GM19468 (cell line): ENCODE results near the gene DMBX1.

Source experiments
- ATAC-seq: cut with Tn5 transposase; IDR thresholded peaks from one replicate; pipeline ENCODE4 v1.9.1; 2021; ENCODE audit warnings: mild to moderate bottlenecking, moderate library complexity, moderate number of reproducible peaks; ENCODE audit not compliant: unreplicated experiment; ENCODE audit errors: extremely low read depth

DMBX1 gene

DNA sequence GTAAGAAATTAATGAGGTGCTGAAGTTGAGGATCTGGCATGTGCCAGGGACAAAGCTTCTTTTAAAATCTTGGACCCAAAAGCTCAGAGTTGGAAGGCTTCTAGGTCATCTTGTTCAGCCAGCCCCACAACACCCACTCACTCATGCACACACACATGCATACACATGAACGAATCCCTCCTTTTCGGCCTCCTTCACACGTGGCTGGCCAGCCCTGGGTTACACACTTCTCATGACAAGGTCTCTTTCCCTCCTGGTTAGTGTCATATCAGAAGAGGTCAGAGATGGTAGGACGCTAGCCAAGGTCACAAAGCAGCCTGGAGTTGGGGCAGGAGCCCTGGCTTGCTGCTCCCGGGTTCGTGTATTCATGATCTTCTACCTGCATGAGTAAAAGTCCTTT is 6.9 kb downstream of the DMBX1 start:
- ATAC-seq = no peak

DNA sequence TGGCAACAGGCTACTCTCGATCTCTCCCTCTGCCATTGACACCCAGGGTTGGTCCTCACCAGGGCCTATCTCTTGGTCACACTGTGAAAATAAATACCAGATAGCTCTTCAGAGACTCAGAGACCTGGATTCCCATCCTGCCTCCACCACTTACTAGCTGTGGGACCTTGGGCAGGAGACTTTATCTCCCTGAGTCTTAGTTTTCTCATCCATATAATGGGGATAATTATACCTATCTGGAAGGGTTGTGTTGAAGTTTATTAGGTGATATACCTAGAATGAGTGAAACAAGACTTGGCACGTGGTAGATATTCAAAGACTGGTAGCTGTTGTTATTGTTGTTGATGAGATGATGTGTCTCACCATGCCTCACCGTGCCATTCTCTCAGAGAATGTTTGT is 7.4 kb downstream of the DMBX1 start:
- ATAC-seq = no peak

DNA sequence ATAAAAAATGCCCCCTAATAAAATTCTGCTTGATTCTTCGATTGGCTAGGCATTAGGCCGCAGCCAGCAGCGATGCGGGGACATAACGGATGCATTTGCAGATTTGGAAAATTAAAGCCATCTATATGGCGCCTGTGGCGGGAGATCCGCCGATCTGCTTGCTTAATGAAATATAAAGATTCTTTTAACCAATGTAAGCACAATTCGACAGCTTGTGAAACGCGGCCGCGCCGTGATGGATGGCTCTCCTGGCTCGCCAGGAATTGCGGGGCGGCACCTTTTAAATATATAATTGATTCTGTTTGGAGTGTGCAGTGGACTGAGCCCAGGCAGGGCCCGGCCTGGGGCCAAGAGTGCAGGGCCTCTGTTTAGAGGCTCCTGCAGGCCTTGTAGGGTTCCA is 8.0 kb downstream of the DMBX1 start:
- no peak for ATAC-seq

DNA sequence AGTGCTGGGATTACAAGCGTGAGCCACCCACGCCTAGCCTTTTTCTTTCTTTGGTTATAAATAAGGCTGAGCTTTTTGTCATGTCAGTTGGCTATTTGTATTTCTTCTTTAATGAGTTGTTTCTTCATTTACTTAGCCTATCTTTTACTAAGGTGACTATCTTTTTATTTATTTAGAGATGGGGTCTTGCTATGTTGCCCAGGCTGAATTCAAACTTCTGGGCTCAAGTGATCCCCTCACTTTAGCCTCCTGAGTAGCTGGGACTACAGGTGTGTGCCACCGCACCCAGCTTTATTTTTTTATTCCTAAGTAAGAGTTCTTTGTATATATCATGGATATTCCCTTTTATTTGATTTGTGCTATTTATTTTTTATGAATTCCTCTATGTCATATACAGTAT is 11.9 kb downstream of the DMBX1 start:
- no peak for ATAC-seq

DNA sequence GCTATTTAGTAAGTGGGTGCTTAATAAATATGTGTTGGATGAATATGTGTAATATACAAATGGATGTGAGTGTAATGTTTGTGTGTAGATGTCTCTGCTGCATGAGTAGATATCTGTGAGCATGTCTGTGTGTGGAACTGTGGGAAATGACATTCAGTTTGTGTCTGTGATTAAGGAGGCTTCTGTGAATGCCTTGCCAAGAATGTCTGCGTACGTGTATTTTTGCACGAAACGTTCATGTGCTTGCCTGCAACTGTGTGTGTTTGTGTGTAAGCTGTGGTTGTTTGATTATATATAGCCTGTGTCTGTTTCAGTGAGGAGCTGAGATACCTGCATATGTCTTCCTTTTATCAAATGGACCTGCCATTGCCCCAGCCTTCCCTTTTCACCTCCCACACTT is 13.8 kb downstream of the DMBX1 start:
- ATAC-seq = no peak

DNA sequence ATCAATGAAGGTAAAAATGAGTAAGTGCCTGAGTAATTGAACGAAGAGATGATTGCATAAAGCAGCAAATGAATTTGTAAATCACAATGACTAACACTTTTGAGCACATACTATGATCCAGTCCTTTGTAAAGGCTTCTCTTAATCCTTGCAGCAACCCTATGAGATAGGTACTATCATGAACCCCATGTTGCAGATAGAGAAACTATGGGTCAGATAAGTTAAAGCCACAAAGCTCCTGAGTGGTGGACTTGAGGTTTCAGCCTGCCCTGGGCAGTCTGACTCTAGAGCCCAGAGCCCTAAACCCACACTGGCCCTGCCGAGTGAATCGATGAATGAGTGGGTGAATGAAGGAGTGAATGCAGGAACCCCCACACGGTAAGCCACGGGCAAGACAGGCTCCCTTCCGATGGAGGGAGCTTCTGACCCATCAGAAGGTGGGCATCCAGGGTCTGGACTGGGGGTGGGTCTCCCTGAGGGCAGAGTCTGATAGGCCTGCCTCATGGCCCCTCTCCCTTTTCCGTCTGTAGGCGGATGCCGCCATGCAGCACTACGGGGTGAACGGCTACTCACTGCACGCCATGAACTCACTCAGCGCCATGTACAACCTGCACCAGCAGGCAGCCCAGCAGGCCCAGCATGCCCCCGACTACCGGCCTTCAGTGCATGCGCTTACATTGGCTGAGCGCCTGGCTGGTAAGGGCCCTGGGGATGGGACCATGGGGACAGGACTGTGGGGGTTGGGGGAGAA is 17.0 kb downstream of the DMBX1 start:
- ATAC-seq = no peak

DNA sequence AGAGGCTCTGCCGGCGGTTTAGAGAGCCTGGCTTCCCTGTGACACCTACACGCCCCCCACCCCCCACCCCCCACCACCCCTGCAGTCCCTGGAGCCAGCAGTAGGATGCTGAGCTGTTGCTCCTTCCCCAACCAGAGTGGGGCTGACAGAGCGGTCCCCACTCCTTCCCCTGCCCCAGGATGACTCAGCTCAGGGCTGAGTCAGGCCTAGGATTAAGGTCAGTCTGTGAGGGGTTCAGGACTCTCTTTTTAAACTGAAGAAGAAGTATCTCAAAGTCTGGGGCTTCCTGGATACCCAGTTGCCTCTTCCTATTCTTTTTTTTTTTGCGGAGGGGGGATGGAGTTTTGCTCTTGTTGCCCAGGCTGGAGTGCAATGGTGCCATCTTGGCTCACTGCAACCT is 19.1 kb downstream of the DMBX1 start:
- ATAC-seq = no peak

DNA sequence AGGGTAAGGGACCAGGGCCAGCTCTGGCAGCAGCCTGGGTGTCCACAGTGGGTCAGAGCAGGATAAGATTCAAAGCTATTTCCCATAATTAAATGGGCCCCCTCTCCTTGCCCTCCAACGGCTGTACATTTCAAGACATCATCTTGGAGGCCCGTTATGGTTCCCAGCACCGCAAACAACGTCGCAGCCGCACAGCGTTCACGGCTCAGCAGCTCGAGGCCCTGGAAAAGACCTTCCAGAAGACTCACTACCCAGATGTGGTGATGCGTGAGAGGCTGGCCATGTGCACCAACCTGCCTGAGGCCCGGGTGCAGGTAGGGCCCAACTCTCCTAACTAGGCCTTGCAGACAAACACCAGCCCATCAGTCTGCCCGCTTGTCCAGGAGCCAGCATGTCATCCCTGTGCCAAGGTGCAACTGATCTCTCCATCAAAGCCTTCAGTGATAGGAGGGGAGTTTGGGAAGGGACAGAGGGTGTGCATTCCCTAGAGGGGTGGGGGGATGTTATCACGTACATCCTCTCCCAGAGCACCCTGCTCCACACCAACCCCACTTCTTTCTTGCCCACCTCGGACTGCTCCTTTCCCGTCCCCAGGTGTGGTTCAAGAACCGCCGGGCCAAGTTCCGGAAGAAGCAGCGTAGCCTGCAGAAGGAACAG is 20.8 kb downstream of the DMBX1 start:
- ATAC-seq = no peak

DNA sequence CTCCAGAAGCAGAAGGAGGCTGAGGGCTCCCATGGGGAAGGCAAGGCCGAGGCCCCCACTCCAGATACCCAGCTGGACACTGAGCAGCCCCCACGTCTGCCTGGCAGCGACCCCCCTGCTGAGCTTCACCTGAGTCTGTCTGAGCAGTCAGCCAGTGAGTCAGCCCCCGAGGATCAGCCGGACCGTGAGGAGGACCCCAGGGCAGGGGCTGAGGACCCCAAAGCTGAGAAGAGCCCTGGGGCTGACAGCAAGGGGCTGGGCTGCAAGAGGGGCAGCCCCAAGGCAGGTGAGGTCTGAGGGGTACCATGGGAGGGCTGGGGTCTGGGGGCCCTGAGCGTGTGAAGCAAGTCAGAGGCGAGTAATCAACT is 21.3 kb downstream of the DMBX1 start:
- ATAC-seq = no peak

DNA sequence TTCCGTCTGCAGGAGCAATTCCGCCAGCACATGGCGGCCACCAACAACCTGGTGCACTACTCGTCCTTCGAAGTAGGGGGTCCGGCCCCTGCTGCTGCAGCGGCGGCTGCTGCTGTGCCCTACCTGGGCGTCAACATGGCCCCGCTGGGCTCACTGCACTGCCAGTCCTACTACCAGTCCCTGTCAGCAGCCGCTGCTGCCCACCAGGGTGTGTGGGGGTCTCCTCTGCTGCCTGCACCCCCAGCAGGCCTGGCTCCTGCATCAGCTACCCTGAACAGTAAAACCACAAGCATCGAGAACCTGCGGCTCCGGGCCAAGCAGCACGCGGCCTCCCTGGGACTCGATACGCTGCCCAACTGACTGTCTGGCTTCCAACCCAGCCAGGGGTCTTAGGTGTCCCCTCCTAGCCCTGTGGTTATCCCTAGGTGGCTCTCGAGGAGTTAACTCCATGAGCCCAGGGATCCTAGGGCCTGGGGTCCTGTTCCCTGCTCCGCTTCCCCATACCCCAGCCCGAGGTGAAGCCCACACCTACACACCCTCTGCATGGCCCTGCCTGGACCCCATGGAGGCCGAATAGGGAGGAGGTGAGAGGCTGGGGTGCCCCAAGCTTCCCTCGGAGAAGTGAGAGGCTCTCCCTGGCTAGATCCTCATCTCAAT is 22.6 kb downstream of the DMBX1 start:
- ATAC-seq = no peak

DNA sequence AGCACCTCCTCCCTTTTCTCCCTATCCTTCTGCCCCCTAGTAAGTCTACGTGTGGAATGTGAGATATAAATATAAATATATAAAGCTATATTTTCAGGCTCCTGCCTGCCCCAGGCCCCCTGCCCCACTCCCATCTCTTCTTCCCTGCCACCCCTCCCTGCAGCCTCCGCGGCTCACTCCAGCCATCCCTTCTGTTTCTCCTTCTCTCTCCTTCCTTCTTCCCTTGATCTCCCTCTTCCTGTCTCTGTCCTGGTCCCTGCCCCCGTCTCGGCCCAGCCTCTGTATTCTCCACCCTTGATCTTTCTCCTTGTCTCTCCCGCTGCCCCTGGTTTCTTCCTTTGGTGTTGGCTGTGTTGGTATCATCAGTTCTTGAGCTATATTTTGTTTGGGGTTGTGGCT is 23.2 kb downstream of the DMBX1 start:
- ATAC-seq = no peak

DNA sequence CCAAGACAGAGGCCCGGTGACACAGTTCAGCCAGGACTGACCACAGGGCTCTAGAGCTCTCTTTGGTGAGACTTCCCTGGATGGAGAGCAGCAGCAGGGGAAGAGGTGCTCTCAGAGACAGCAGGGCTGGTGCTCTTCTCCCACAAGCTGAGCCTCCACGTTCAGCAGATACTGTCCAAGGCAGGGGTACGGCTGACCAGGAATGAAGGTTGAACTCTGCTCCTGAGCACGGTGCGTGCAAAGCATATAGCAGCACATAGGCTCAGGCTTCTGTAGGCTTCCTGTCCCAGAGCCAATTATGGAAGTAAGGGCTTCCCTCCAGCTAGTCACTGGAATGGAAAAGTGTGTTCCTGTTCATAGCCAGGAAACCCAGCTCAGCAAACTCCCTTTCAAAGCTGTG is 23.9 kb downstream of the DMBX1 start:
- ATAC-seq = no peak

DNA sequence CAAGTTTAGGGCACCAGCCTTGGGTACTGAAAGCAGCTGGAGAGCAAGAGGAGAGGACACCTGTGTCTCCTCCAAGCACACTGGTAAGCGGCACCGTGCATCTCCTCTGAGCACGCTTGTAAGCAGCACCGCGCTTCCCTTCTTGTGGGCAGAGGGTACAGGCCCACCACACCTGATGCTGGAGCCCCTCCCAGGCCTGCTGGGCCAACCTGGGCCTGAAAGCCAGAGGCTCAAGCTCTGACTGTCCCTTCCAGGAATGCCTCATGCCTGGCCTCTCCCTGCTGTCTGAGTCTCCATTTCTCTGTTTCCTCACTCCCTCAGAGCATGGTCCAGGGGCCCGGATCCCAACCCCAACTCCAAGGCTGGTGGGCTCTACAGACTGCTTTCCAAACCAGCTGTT is 25.9 kb downstream of the DMBX1 start:
- no peak for ATAC-seq

DNA sequence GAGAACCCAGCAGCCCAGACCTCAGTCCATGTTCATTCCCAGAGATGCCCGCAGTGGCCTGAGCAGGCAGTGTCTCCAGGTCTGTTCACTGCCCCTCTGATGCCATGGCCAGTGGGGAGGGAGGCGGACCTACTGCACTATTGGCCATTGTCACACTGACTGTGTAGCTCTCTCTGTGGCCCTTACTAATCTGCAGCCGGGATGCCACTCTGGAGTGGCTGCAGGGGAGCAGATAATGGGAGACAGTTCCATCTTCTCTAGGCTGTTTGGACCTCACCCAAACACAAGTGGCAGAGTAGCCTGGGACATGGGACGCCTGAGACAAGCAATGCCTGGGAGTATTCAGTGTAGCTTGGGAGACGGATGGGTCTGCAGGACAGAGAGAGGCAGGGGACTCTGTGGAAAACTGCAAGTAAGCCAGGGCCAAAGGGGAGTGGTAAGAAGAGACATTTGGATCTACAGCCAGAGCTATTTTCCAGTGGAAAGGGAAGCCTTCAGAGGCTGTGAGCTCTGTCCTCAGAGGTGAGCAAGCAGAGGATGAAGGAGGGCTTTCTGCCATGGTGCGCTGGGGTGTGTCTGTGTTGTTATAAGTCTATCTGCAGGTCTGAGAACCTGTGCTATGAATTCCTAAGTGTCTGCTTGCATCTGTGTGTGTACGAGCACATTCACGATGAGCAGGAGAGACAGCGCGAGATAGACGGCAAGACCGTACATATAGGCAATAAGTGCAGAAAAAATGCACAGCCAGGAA is 26.7 kb downstream of the DMBX1 start:
- ATAC-seq = no peak

DNA sequence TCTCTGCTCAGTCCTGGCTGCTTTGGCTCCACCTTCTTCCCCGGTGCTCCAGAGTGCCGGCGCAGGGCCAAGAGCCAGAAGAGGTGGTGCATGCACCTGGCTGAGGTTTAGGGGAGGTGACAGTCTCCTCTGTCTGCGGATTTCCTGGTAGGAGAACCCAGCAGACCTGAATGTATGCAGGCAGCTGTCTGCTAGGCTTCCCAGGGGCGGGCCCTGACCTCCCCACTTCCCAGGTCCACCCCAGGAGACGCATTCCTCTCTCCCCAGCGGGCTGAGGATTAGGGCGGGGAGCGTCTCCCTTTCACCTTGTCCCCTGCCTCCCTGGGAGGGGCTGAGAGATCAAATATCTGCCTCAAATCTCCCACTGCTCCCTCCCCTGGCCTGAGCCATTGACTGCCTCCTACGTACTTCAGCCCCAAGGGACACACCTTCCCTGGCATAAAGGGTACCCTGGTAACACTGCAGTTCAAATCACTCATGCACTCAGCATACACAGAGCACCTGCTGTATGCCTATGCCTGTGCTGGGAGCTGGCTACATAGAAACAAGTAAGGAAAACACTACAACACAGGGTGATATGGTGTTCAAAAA is 27.5 kb downstream of the DMBX1 start:
- ATAC-seq = no peak

DNA sequence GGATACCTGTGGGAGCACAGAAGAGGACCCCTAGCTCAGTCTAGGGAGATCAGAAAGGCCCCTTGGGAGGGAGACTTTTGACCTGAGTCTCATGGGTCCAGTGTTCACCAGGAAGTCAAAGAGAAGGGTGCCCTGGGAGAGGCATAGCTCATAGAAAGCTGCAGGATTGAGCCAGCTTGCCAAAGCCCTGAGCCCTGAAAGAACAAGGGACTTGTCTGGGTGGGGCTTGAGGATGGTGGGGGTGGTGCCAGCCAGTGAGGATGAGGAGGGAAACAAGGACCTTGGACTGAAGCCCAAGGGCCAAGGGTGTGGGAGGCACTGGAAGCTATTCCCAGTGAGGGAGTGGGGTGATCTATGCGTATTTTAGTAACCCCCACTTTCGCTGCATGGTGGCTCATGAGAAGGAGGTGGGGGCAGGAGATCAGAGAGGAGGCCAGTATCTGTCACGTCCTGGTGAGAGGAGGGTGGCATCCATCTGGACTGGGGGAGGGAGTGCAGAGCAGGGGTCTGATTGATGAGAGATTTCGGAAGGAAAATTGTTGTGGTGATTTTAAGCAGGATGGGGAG is 28.4 kb downstream of the DMBX1 start:
- no peak for ATAC-seq

DNA sequence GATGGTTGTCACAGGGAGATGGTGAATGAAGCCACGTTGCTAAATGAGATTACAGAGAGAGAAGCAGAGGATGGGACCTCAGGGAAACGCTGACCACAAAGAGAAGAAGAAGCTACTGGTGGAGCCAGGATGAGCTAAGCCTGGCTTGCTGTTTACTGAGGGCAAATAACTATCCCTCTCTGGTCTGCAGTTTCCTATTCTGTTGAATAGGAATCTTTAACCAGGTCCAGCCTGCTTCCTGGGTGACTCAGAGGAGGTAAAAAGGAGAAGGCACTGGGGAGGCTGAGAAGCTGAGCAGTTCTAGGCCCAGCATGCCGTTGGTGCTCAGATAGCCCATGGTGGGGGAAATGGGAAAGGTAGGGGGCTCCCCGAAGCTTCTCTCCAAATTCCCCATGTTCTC is 29.6 kb downstream of the DMBX1 start:
- ATAC-seq = no peak

DNA sequence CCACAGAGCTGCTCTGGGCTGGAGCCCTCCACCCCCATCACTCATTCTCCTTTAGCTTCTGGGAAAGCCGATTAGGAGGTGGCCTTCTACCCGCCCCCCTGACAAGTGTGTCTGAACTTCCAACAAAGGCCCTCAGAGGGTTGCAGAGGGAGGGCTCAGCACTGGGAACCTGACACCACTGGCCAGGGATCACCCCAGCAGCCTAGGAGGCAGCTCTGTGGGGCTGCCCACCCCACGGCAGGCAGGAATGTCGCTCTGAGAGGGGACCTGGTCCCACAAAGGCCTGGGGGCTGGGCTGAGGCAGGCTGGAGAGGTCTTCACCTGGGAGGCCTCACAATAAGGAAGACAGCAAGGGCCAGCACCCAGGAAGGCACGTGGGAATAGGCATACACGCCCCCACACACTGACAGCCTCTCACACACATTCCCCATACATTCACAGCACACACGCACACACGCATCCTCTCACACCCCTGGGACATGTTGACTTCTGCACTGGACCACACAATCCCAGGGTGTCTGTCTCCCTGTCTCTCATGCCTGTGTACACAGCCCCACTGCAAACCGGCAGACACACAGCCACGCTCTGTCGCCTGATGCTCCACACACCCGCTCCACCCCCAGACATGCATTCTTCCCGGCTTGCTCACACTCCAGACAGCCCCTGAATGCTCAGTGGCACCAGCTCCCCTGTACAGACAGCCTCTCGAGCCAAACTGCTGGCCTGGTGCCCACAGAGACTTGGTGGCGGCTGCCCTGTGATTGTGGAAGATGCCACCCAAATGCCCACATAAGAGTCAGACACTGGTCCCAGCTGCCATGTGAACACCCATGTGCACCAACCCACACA is 30.7 kb downstream of the DMBX1 start:
- no peak for ATAC-seq

DNA sequence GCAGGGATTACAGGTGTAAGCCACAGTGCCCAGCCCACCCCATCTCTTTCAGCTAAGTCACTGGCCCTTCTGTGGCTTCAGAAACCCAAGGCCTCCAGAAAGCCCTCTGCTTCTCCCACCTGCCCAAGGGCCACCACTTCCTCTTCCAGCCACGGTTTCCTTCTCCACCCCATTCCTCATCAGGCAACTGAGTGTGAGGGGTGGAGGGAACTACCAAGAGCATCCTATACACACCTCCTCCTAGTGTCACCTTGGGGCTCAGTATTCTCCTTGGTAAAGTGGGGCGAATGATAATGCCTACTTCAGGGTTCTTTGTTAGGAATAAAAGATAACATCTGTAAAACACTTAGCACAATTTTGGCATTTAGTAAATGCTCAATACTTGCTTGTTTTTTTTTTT is 31.8 kb downstream of the DMBX1 start:
- ATAC-seq = no peak
